Endothelial cell of umbilical vein (primary cell): Measurements from ENCODE around the gene CWC27.
"Not testable (repeated sequence)": the region's sequence is repeated elsewhere in the genome, so short reads cannot be mapped to it uniquely, and the experiment has no call there.

ENCODE experiments used
- MAX ChIP-seq: IDR thresholded peaks from 2 replicates; pipeline ENCODE4 v1.6.1; 2011; ENCODE audit not compliant: insufficient read depth, insufficient read length
- POLR2A ChIP-seq: IDR thresholded peaks from 2 replicates; pipeline ENCODE4 v1.6.1; 2012; ENCODE audit warnings: low read depth, mild to moderate bottlenecking, control low read depth, low read length
- TF ChIP-seq, protein P1 (sequence below), 2 donors: IDR thresholded peaks; 1 replicate in 1 of 2; 2 replicates in 1 of 2; pipeline ENCODE4 v1.5.1; 2011; ENCODE audit warnings: low read length in 2 of 2, mild to moderate bottlenecking in 2 of 2, moderate library complexity in 2 of 2, control low read depth in 1 of 2, inconsistent platforms in 1 of 2, low read depth in 1 of 2; ENCODE audit not compliant: insufficient read depth in 1 of 2; ENCODE audit errors: extremely low read depth in 1 of 2

- TF ChIP-seq, protein P1, sequence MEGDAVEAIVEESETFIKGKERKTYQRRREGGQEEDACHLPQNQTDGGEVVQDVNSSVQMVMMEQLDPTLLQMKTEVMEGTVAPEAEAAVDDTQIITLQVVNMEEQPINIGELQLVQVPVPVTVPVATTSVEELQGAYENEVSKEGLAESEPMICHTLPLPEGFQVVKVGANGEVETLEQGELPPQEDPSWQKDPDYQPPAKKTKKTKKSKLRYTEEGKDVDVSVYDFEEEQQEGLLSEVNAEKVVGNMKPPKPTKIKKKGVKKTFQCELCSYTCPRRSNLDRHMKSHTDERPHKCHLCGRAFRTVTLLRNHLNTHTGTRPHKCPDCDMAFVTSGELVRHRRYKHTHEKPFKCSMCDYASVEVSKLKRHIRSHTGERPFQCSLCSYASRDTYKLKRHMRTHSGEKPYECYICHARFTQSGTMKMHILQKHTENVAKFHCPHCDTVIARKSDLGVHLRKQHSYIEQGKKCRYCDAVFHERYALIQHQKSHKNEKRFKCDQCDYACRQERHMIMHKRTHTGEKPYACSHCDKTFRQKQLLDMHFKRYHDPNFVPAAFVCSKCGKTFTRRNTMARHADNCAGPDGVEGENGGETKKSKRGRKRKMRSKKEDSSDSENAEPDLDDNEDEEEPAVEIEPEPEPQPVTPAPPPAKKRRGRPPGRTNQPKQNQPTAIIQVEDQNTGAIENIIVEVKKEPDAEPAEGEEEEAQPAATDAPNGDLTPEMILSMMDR (IDR thresholded peaks at IDR 0.05; ENCODE audit: extremely low read depth in 1 of 2, insufficient read depth in 1 of 2, low read depth in 1 of 2, low read length in 2 of 2) = not testable (repeated sequence)
- not testable (repeated sequence) for TF ChIP-seq POLR2A, MAX
Observed at GRCh38 chr5:64819345-64819744, 50.6 kb downstream of the CWC27 start.
